Body of pancreas (tissue), 4 donors: ENCODE measurements around the gene RAB21. TPM values are rescaled to one million over a fixed set of nuclear protein-coding genes. Genes with fewer than 3 reads are reported as not detected.

Experiments used
- ATAC-seq: fragments of 150-250 bp; one replicate; pipeline ENCODE4 v1.9.1; 2016
- DNase-seq, 4 donors: peaks; one replicate each; pipeline ENCODE4 v3.0.0-alpha.2; 2019
- H3K27ac ChIP-seq, 4 donors: fragments of 200-600 bp; sonication (generic); 1 replicate in 3 of 4; 2 replicates in 1 of 4; pipeline versions ENCODE4 v1.5.1 to v1.6.1; 2016 to 2019; ENCODE audit warnings: mild to moderate bottlenecking in 1 of 4, mixed read lengths in 1 of 4, moderate library complexity in 1 of 4
- H3K27me3 ChIP-seq, 2 donors: fragments of 200-600 bp; sonication (generic); one replicate each; pipeline ENCODE4 v1.6.0; 2016; ENCODE audit warnings: mild to moderate bottlenecking in 1 of 2
- H3K36me3 ChIP-seq, 2 donors: fragments of 200-600 bp; sonication (generic); replicated peaks in 1 of 2; 2 replicates each; pipeline ENCODE4 v1.5.1; 2016; ENCODE audit warnings: low read depth in 2 of 2; ENCODE audit not compliant: insufficient read depth in 1 of 2
- H3K4me1 ChIP-seq: fragments of 200-600 bp; sonication (generic); one replicate; pipeline ENCODE4 v1.6.0; 2016
- H3K4me3 ChIP-seq, 2 donors: fragments of 200-600 bp; sonication (generic); 1 replicate in 1 of 2; 2 replicates in 1 of 2; pipeline ENCODE4 v1.5.1; 2016 to 2019
- H3K9me3 ChIP-seq, 3 donors: fragments of 200-600 bp; sonication (generic); 1 replicate in 2 of 3; 2 replicates in 1 of 3; pipeline ENCODE4 v1.5.1; 2016
- POLR2A ChIP-seq, 3 donors: fragments of 450-650 bp; IDR thresholded peaks; one replicate each; pipeline ENCODE4 v1.6.1; 2016; ENCODE audit warnings: antibody characterized with exemption in 3 of 3, mild to moderate bottlenecking in 2 of 3
- WGBS, 2 donors: methylation state at CpG; one replicate each; pipeline ENCODE4 v1.1.5; 2017; 5-methylcytosine and 5-hydroxymethylcytosine counted together
- intact Hi-C: fragments of 100-400 bp; cut with DNase I; formaldehyde crosslinking; loops from one replicate; pipeline ENCODE4 v1.15.1; 2023
- total RNA-seq, 2 donors: library from RNA; depleted of rRNA; stranded (reverse); fragments of >200 nt; gene quantifications; one replicate each; pipeline ENCODE4 v1.1.0, GENCODE V29; 2016
- TF ChIP-seq, protein P1 (sequence below), 7 experiments: fragments of 450-650 bp in 4 of 7; fragments of 200-600 bp in 3 of 7; sonication (generic) in 3 of 7; IDR thresholded peaks; one replicate each; pipeline ENCODE4 v1.5.1; 2016 to 2019; ENCODE audit warnings: antibody characterized with exemption in 7 of 7

RAB21 gene
- total RNA-seq, 2 donors from 2014 or later: 4.3 to 4.4 TPM

DNA sequence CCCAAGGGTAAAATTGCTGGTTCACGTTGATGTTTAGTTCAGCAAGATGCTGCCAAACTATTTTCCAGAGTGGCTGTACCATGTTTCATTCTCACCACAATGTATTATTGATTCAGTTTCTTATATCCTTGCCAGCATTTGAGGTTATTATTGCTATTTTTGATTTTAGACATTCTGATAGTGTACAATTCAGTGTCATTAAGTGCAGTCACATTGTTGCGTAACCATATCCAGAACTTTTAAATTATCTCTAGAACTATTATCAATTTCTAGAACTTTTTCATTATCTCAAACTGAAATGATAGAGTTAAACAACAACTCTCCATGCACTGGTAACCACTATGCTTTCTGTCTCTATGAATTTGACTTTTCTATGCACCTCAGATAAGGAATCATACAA is 74.2 kb downstream of the RAB21 start:
- DNase-seq (no peak), ATAC-seq (no peak)
- 94 to 96% methylated on average over 2 of the region's 2 CpGs for WGBS, 2 donors
- no peaks in the 10 kb centered on the region for H3K4me1 ChIP-seq
- no peaks in the 10 kb centered on the region for H3K27me3 ChIP-seq
- H3K36me3 ChIP-seq: no peaks in the 10 kb centered on the region
- no peak overlapping the region for H3K4me3 ChIP-seq
- no peaks in the 10 kb centered on the region for H3K9me3 ChIP-seq
- intact Hi-C loops: no loop called here
- no peak overlapping the region for H3K27ac ChIP-seq
- TF ChIP-seq, protein P1, sequence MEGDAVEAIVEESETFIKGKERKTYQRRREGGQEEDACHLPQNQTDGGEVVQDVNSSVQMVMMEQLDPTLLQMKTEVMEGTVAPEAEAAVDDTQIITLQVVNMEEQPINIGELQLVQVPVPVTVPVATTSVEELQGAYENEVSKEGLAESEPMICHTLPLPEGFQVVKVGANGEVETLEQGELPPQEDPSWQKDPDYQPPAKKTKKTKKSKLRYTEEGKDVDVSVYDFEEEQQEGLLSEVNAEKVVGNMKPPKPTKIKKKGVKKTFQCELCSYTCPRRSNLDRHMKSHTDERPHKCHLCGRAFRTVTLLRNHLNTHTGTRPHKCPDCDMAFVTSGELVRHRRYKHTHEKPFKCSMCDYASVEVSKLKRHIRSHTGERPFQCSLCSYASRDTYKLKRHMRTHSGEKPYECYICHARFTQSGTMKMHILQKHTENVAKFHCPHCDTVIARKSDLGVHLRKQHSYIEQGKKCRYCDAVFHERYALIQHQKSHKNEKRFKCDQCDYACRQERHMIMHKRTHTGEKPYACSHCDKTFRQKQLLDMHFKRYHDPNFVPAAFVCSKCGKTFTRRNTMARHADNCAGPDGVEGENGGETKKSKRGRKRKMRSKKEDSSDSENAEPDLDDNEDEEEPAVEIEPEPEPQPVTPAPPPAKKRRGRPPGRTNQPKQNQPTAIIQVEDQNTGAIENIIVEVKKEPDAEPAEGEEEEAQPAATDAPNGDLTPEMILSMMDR (IDR thresholded peaks at IDR 0.05): no peak
- no peak for TF ChIP-seq POLR2A (IDR thresholded peaks at IDR 0.05)

DNA sequence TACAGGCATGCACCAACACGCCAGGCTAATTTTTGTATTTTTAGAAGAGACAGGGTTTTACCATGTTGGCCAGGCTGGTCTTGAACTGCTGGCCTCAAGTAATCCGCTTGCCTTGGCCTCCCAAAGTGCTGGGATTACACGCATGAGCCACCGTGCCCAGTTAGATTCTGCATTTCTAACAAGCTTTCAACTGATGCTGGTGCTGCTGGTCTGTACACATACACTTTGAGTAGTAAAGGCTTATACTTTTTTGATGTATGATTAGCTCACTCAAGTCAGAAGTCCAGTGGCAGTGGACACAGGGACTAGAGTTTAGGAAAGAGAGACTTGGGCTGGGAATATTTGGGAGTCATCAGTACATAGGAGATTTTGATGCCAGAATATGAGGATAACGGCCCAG is 82.7 kb downstream of the RAB21 start:
- no peaks in the 10 kb centered on the region for H3K9me3 ChIP-seq
- TF ChIP-seq, protein P1 (IDR thresholded peaks at IDR 0.05): no peak
- TF ChIP-seq POLR2A (IDR thresholded peaks at IDR 0.05): no peak
- no peaks in the 10 kb centered on the region for H3K36me3 ChIP-seq
- ATAC-seq (no peak), DNase-seq (no peak)
- WGBS, 2 donors: 77 to 85% methylated on average over 5 of the region's 5 CpGs
- peaks cover 26% of the 10 kb centered on the region for H3K4me1 ChIP-seq
- H3K4me3 ChIP-seq: no peak overlapping the region
- peak overlapping the region in 2 of 4 donors; percentile 35 to 56 for H3K27ac ChIP-seq
- intact Hi-C loops: no loop called here
- no peaks in the 10 kb centered on the region for H3K27me3 ChIP-seq

DNA sequence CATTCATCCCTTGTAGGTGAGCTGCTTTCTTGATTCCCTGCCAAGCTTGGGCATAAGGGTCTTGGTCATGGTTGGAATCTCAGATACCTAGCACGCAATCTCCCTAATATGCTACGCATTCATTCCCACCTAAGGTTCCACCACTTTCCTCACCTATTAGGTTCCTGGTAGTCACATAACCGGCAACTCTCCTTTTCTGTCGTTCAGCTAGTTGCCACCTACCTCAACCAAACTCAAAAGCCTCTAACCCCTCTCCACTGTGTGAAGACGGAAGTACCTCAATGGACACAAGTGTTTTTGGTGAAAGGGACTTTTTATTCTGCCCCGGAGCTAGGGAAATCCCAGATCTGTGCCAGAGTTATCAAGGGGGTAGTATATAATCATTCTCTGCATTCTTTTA is 83.6 kb downstream of the RAB21 start:
- intact Hi-C loops: no loop called here
- H3K9me3 ChIP-seq: no peaks in the 10 kb centered on the region
- no peaks in the 10 kb centered on the region for H3K36me3 ChIP-seq
- H3K4me1 ChIP-seq: peaks cover 33% of the 10 kb centered on the region
- no peak overlapping the region for H3K4me3 ChIP-seq
- peak overlapping the region in 2 of 4 donors; percentile 94 to 97 for H3K27ac ChIP-seq
- no peak for TF ChIP-seq POLR2A (IDR thresholded peaks at IDR 0.05)
- TF ChIP-seq, protein P1 (IDR thresholded peaks at IDR 0.05): no peak
- no peaks in the 10 kb centered on the region for H3K27me3 ChIP-seq
- ATAC-seq (no peak), DNase-seq (no peak)
- WGBS, 2 donors: 81 to 82% methylated on average over 6 of the region's 6 CpGs

DNA sequence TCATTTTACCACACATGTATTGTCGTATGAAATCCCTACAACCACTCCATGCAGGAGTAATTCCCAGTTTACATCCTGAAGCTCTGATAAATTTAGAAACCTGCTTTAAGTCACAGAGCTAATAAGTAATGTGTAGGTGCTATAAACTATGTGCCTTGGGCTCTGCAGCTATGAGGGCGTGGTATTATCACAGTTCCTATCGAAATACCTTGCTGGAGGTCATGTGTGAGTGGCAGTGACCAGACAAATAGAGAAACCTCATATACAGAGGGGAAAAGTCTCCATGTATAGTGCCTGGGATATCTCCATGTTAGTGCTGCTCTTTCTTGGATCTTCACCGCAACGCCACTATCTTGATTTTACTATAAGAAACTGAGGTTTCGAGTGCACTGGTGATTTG is 84.0 kb downstream of the RAB21 start:
- no peak for ATAC-seq
- DNase-seq: no peak
- no peak overlapping the region for H3K4me3 ChIP-seq
- H3K36me3 ChIP-seq: no peaks in the 10 kb centered on the region
- H3K9me3 ChIP-seq: no peaks in the 10 kb centered on the region
- peak overlapping the region; percentile 90 to 97 (median 95) for H3K27ac ChIP-seq
- peaks cover 36% of the 10 kb centered on the region for H3K4me1 ChIP-seq
- H3K27me3 ChIP-seq: no peaks in the 10 kb centered on the region
- WGBS, 2 donors: 81% methylated on average over 6 of the region's 6 CpGs
- intact Hi-C loops: no loop called here
- TF ChIP-seq POLR2A (IDR thresholded peaks at IDR 0.05): no peak
- TF ChIP-seq, protein P1 (IDR thresholded peaks at IDR 0.05): no peak

DNA sequence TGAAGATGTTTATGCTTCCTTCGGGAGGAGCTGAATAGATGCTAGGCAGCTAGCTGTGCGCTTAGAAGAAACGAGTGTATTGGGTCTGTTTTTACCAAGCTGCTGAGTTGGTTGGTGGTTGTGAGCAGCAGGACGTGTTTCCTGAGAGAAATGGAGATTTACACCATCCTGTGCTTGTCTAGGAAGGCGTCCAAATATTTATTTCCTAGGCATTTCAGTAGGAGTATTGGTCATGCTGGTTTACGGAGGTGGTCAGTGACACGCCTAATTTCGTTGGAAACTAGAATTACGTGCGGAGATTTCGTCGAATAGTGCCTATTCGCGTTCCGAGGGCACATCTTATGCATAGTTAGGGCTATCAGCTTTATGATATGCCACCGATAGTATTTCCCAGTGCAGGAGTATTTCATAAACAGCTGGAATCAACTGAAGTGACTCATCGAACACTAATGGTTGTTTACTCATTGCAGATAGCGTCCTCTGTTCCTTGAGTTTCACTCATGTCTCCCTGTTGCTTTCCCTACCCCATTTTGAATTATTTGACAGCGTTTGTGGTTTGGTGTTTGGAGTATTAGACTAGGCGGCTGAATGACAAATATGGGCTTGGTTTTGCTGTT is 85.7 kb downstream of the RAB21 start:
- Histone ChIP-seq H3K27ac (peak overlapping the region; percentile 90 to 97 (median 95)), H3K36me3 (no peaks in the 10 kb centered on the region), H3K9me3 (no peaks in the 10 kb centered on the region), H3K27me3 (no peaks in the 10 kb centered on the region), H3K4me1 (peaks cover 46% of the 10 kb centered on the region), H3K4me3 (peak overlapping the region; percentile 57 to 67)
- WGBS, 2 donors: 0 to 1% methylated on average over 20 of the region's 20 CpGs
- DNase-seq: peak in 1 of 4 donors; percentile 7
- peak in 1 of 3 donors; percentile 6 for TF ChIP-seq POLR2A (IDR thresholded peaks at IDR 0.05)
- TF ChIP-seq, protein P1 (IDR thresholded peaks at IDR 0.05): no peak
- intact Hi-C loops: no loop called here
- peak; percentile 34 for ATAC-seq
